Measurements from ENCODE around the gene CEP78. TPM values are rescaled to one million over a fixed set of nuclear protein-coding genes. Genes with fewer than 3 reads are reported as not detected.

CEP78 gene
- total RNA-seq, 2 experiments from 2014 or later = 37.7 to 40.8 TPM

DNA sequence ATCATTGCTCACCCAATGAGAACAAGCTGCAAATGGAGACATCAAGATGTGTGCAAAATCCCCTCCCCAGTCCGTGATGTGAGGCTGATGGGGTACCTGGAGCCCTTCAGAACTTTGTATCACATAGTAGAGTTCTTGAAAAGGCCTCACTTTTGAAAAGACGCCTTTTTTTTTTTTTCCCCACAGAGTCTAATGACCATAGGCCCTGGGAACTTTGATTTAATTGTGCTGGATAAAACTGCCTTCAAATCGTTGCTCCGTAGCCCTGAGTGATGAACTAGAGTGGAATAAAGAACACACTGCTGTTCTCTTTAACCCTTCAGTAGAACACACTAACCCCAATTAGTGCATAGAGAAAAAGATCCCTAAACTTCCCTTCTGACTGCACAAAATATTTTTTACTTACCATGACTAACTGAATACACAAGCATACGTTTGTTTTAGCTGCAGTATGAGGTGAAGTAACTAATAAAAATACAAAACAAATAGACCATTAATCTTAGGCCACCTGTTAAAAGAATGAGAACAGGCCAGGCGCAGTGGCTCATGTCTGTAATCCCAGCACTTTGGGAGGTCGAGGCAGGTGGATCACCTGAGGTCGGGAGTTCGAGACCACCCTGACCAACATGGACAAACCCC lies 76.1 kb downstream of the CEP78 start:
- POLR2A ChIA-PET = interaction anchor here (1.2 to 6.3 kb wide), 3 partner anchors 9 to 14 kb away, joined by 3 to 36 read pairs (median 10); partner anchors contain the start of gene PSAT1
- CTCF ChIA-PET = interaction anchor here (1.2 kb wide), 1 partner anchor 50 kb away, joined by 4 read pairs; no protein-coding TSS in a partner anchor
- Mint-ChIP-seq H3K4me1 (ENCODE audit: low read depth) (peaks cover 5% of the 10 kb centered on the region), H3K27me3 (no peaks in the 10 kb centered on the region), H3K9me3 (no peaks in the 10 kb centered on the region), H3K4me3 (no peak overlapping the region), H3K27ac (no peak overlapping the region), H3K36me3 (ENCODE audit: low read depth) (peaks cover 73% of the 10 kb centered on the region)
- DNase-seq (no peak), ATAC-seq (no peak)
- TF ChIP-seq, protein P1, sequence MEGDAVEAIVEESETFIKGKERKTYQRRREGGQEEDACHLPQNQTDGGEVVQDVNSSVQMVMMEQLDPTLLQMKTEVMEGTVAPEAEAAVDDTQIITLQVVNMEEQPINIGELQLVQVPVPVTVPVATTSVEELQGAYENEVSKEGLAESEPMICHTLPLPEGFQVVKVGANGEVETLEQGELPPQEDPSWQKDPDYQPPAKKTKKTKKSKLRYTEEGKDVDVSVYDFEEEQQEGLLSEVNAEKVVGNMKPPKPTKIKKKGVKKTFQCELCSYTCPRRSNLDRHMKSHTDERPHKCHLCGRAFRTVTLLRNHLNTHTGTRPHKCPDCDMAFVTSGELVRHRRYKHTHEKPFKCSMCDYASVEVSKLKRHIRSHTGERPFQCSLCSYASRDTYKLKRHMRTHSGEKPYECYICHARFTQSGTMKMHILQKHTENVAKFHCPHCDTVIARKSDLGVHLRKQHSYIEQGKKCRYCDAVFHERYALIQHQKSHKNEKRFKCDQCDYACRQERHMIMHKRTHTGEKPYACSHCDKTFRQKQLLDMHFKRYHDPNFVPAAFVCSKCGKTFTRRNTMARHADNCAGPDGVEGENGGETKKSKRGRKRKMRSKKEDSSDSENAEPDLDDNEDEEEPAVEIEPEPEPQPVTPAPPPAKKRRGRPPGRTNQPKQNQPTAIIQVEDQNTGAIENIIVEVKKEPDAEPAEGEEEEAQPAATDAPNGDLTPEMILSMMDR (IDR thresholded peaks at IDR 0.05) = no peak
- intact Hi-C loops (cut with micrococcal nuclease) = no loop called here

DNA sequence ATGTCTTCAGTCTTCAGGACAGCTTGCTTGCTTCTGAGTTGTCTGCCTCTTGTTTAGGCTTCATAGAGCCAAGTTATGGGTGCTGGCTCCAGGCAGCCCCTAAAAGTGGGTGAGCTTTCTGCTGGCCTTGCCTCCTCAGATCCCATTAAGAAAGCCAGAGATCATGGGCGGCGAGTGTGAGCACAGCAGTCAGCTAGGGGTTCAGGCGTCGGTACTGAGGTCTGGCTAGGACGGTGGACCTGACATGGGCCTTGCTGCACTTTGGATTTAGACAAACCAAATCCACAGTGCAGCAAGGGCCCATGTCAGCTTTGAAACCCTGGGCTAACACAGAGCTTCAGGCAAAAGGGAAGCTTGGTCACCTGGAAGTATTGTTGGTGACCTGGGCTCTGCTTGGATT lies 78.7 kb downstream of the CEP78 start:
- no peak overlapping the region for H3K4me3 Mint-ChIP-seq
- H3K9me3 Mint-ChIP-seq = no peaks in the 10 kb centered on the region
- H3K27me3 Mint-ChIP-seq = no peaks in the 10 kb centered on the region
- peaks cover 5% of the 10 kb centered on the region for H3K4me1 Mint-ChIP-seq (ENCODE audit: low read depth)
- no peak overlapping the region for H3K27ac Mint-ChIP-seq
- intact Hi-C loops (cut with micrococcal nuclease) = no loop called here
- ChIA-PET POLR2A (interaction anchor here (1.0 to 2.9 kb wide), 4 partner anchors 10 to 15 kb away, joined by 3 to 10 read pairs (median 7); no protein-coding TSS in a partner anchor), CTCF (no interaction called here)
- ATAC-seq (no peak), DNase-seq (no peak)
- H3K36me3 Mint-ChIP-seq (ENCODE audit: low read depth) = peaks cover 76% of the 10 kb centered on the region
- TF ChIP-seq, protein P1 (IDR thresholded peaks at IDR 0.05) = no peak

DNA sequence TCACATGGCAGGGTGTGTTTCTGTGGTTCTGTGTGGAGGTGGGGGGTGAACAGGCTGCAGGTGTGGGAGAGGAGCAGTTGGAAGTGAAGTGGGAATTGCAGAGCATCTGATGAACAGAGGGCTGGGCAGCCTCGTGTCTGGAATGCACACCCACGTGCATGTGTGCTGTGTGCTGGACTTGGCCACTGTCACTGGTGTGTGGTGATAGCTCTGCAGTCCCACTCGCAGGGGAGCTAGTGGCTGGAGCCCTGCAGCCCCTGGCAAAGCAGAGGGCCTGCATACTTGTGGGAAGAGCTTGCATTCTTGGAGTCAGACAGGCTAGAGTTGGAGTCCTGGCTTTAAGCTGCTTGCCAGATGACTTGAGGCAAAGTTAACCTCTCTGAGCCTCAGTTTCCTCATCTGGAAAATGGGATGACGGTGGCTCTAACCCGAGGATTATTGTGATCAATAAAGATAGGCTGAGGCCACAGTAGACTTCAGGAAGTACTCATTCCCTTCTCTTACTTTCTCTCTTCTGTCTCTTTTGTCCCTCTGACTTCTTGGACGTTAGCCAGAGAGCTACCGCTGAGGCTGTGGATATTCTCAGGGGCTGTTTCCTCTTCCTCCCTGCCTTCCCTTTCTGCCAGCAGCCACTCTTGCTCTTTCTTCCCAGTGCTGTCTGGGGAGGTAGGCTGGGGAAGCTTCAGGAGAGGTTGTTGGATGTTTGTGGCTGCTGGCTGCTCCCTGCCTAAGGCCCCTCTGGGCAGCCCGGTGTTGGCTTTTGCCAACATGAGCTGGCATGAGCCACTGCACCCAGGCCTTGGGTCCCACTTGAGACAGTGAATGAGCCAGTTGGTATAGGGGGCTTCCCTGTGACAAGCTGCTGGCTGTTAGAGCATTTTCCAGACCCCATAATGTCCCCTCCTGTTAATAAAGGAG lies 79.3 kb downstream of the CEP78 start:
- DNase-seq (no peak), ATAC-seq (no peak)
- TF ChIP-seq, protein P1 (IDR thresholded peaks at IDR 0.05) = no peak
- H3K4me3 Mint-ChIP-seq = no peak overlapping the region
- ChIA-PET POLR2A (interaction anchor here (0.8 to 2.9 kb wide), 7 partner anchors 8 to 21 kb away, joined by 3 to 10 read pairs (median 6); no protein-coding TSS in a partner anchor), CTCF (no interaction called here)
- peaks cover 78% of the 10 kb centered on the region for H3K36me3 Mint-ChIP-seq (ENCODE audit: low read depth)
- intact Hi-C loops (cut with micrococcal nuclease) = no loop called here
- no peaks in the 10 kb centered on the region for H3K27me3 Mint-ChIP-seq
- no peaks in the 10 kb centered on the region for H3K9me3 Mint-ChIP-seq
- H3K4me1 Mint-ChIP-seq (ENCODE audit: low read depth) = peaks cover 5% of the 10 kb centered on the region
- no peak overlapping the region for H3K27ac Mint-ChIP-seq

DNA sequence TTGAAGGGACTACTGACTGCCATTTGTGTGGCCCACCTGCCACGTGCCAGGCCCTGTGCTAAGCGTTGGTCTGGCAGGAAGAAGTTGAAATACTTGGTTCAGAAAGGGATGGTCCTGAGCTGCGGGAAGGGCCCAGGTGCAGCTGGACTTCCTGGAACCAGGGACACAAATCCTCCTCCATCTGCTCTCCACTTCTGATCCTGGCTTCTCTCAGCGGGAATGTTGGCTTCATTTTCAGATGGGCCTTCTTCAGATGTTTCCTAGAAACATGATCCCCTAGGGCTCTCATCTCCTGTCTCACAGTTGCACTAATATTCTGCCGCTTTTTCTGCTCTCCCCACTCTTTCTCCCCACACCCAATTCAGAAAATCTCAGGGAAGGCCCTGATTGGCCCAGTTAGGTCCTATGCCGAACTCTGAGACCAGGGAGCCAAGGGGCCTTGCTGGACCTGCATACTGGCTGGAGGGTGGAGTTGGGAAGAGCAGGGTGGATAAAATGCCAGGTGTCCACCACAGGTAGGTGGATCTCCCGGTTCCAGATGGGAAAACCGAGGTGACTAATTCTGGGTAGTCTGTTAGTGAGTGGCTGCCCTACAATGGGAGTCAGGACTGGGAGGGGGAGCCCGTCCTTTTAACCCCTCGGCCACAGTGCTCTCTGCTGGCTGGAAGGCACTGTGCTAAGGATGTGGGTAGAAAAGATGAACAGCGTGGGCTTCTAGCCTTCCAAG lies 80.5 kb downstream of the CEP78 start:
- no peak for ATAC-seq

More for the DNA sequence above, 80.5 kb downstream of the CEP78 start:
- Mint-ChIP-seq H3K9me3 (no peaks in the 10 kb centered on the region), H3K4me3 (no peak overlapping the region), H3K36me3 (ENCODE audit: low read depth) (peaks cover 79% of the 10 kb centered on the region), H3K27me3 (no peaks in the 10 kb centered on the region), H3K4me1 (ENCODE audit: low read depth) (peaks cover 5% of the 10 kb centered on the region), H3K27ac (peak overlapping the region; percentile 25)
- no peak for DNase-seq
- ChIA-PET POLR2A (interaction anchor here (0.6 to 1.9 kb wide), 7 partner anchors 8 to 20 kb away, joined by 3 to 9 read pairs (median 6); partner anchors contain the start of gene PSAT1), CTCF (no interaction called here)
- TF ChIP-seq, protein P1 (IDR thresholded peaks at IDR 0.05) = no peak
- intact Hi-C loops (cut with micrococcal nuclease) = no loop called here
